ENCODE data around the gene TPH2. TPM values are rescaled to one million over a fixed set of nuclear protein-coding genes. Genes with fewer than 3 reads are reported as not detected.

TPH2 gene
- total and polyA plus RNA-seq, 2 donors from 2014 or later, result not detected

GRCh38 chr12:71958457-71958856 lies 19.8 kb downstream of the TPH2 start:
- TF ChIP-seq CTCF (IDR thresholded peaks at IDR 0.05; ENCODE audit: borderline replicate concordance, extremely low read depth, insufficient read depth), result no peak
- Histone ChIP-seq H3K9me3 (ENCODE audit: control insufficient read depth in 2 of 3, insufficient read depth in 1 of 3, low read length in 3 of 3) (no peaks in the 10 kb centered on the region), H3K36me3 (ENCODE audit: control insufficient read depth in 2 of 3, insufficient read depth in 3 of 3, low read length in 3 of 3) (no peaks in the 10 kb centered on the region), H3K4me3 (ENCODE audit: low read length in 3 of 3) (no peak overlapping the region), H3K9ac (ENCODE audit: low read length in 3 of 3) (no peak overlapping the region), H3K27me3 (ENCODE audit: control insufficient read depth, insufficient read depth, low read length) (no peaks in the 10 kb centered on the region), H3K27ac (ENCODE audit: low read depth in 2 of 2, low read length in 2 of 2) (no peak overlapping the region), H3K4me1 (ENCODE audit: control insufficient read depth in 2 of 3, insufficient read depth in 2 of 3, low read depth in 1 of 3, low read length in 3 of 3) (no peaks in the 10 kb centered on the region)
- DNase-seq (no peak), FAIRE-seq (no peak)
- intact Hi-C loops (cut with DNase I), result no loop called here

GRCh38 chr12:71958993-71959578 lies 20.4 kb downstream of the TPH2 start:
- Histone ChIP-seq H3K27ac (ENCODE audit: low read depth in 2 of 2, low read length in 2 of 2) (no peak overlapping the region), H3K9me3 (ENCODE audit: control insufficient read depth in 2 of 3, insufficient read depth in 1 of 3, low read length in 3 of 3) (no peaks in the 10 kb centered on the region), H3K36me3 (ENCODE audit: control insufficient read depth in 2 of 3, insufficient read depth in 3 of 3, low read length in 3 of 3) (no peaks in the 10 kb centered on the region), H3K4me3 (ENCODE audit: low read length in 3 of 3) (no peak overlapping the region), H3K27me3 (ENCODE audit: control insufficient read depth, insufficient read depth, low read length) (no peaks in the 10 kb centered on the region), H3K9ac (ENCODE audit: low read length in 3 of 3) (no peak overlapping the region), H3K4me1 (ENCODE audit: control insufficient read depth in 2 of 3, insufficient read depth in 2 of 3, low read depth in 1 of 3, low read length in 3 of 3) (no peaks in the 10 kb centered on the region)
- no peak for FAIRE-seq
- DNase-seq, result no peak
- intact Hi-C loops (cut with DNase I), result no loop called here
- no peak for TF ChIP-seq CTCF (IDR thresholded peaks at IDR 0.05; ENCODE audit: borderline replicate concordance, extremely low read depth, insufficient read depth)

- no peaks in the 10 kb centered on the region for H3K27me3 ChIP-seq (ENCODE audit: control insufficient read depth, insufficient read depth, low read length)
- H3K9me3 ChIP-seq (ENCODE audit: control insufficient read depth in 2 of 3, insufficient read depth in 1 of 3, low read length in 3 of 3), result no peaks in the 10 kb centered on the region
- H3K27ac ChIP-seq (ENCODE audit: low read depth in 2 of 2, low read length in 2 of 2), result no peak overlapping the region
- H3K4me3 ChIP-seq (ENCODE audit: low read length in 3 of 3), result no peak overlapping the region
- TF ChIP-seq CTCF (IDR thresholded peaks at IDR 0.05; ENCODE audit: borderline replicate concordance, extremely low read depth, insufficient read depth), result no peak
- FAIRE-seq, result no peak
- no peaks in the 10 kb centered on the region for H3K36me3 ChIP-seq (ENCODE audit: control insufficient read depth in 2 of 3, insufficient read depth in 3 of 3, low read length in 3 of 3)
- no peak overlapping the region for H3K9ac ChIP-seq (ENCODE audit: low read length in 3 of 3)
- intact Hi-C loops (cut with DNase I), result no loop called here
- no peak for DNase-seq
- H3K4me1 ChIP-seq (ENCODE audit: control insufficient read depth in 2 of 3, insufficient read depth in 2 of 3, low read depth in 1 of 3, low read length in 3 of 3), result no peaks in the 10 kb centered on the region
These were observed 28.6 kb downstream of the TPH2 start for GRCh38 chr12:71967211-71967610.

GRCh38 chr12:71969330-71969729 lies 30.7 kb downstream of the TPH2 start:
- Histone ChIP-seq H3K27me3 (ENCODE audit: control insufficient read depth, insufficient read depth, low read length) (no peaks in the 10 kb centered on the region), H3K4me1 (ENCODE audit: control insufficient read depth in 2 of 3, insufficient read depth in 2 of 3, low read depth in 1 of 3, low read length in 3 of 3) (no peaks in the 10 kb centered on the region), H3K27ac (ENCODE audit: low read depth in 2 of 2, low read length in 2 of 2) (no peak overlapping the region), H3K9me3 (ENCODE audit: control insufficient read depth in 2 of 3, insufficient read depth in 1 of 3, low read length in 3 of 3) (no peaks in the 10 kb centered on the region), H3K9ac (ENCODE audit: low read length in 3 of 3) (no peak overlapping the region), H3K4me3 (ENCODE audit: low read length in 3 of 3) (no peak overlapping the region), H3K36me3 (ENCODE audit: control insufficient read depth in 2 of 3, insufficient read depth in 3 of 3, low read length in 3 of 3) (no peaks in the 10 kb centered on the region)
- DNase-seq (no peak), FAIRE-seq (no peak)
- TF ChIP-seq CTCF (IDR thresholded peaks at IDR 0.05; ENCODE audit: borderline replicate concordance, extremely low read depth, insufficient read depth), result no peak
- intact Hi-C loops (cut with DNase I), result no loop called here

Measured in kidney (tissue), 14 donors.